Cerebellar cortex (tissue), 1 donor: ENCODE measurements around the gene LHX8.
"Not testable (repeated sequence)": the region's sequence is repeated elsewhere in the genome, so short reads cannot be mapped to it uniquely, and the experiment has no call there.

Experiments
- DNase-seq: peaks from one replicate; pipeline ENCODE4 v3.0.0-alpha.2; 2015; ENCODE audit warnings: low spot score

The LHX8 gene

GRCh38 chr1:75133750-75134646 lies at the start of gene LHX8:
Gene LHX8, plus strand, starts transcription at chr1:75134388. Its CDS starts 2,227 bp downstream, at chr1:75136615.
- DNase-seq = no peak

DNA sequence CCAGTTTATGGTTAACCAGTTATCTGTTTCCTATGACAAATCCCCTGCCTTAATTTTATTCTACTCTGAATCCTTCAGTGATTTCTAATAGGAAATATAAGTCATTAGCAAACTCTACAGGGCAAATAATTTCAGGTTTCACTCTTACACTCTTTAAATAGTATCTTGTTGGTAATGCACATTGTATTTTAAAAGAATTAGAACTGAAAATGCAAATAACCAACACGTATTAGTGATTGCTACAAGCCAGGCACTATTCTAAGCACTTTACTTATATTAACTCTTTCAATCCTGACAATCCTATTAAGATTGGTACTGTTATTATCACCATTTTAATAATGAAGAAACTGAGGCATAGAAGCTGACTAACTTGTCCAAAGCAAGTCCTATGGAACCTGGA lies 48.3 kb upstream of the LHX8 start:
- DNase-seq = no peak

DNA sequence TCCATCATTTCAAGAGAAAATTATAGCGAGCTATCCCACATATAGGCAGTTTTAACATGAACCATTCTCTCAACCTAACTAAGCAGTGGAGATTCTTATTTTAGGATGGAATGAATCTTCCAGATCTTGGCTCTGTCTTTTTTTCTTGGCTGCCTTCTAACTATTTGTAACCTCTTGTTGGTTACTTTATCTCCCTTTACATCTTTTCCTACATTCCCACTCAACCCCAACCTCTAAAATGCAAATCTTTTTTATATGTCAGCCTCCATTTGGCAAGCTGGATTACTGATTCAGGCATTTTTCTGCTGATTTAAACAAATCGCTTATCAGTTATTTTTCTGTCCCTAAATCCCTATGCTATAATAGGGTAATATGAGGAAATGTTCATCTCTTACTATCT lies 46.9 kb upstream of the LHX8 start:
- no peak for DNase-seq

GRCh38 chr1:75092141-75092540 lies 42.0 kb upstream of the LHX8 start:
- no peak for DNase-seq

DNA sequence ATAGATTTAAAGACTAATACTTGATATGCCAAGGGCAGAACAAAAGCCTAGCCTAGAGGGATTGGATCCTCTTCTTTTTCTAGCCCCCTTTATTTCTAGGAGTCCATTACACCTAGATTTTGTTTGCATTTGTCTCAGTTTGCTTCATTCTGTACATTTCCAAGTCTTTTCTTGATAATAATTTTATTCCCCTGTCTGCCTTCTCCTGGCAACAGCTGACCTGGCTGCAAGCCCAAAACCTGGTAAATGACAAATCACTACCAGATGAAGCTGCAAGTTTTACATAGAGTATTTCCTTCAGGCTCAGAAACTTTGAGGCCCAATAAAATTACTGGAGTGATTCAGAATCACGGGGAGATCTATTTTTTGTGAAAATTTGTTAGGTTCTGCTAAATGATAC lies 36.5 kb upstream of the LHX8 start:
- no peak for DNase-seq

- no peak for DNase-seq
These were observed 34.6 kb upstream of the LHX8 start for GRCh38 chr1:75099581-75099980.

GRCh38 chr1:75100481-75101092 lies 33.6 kb upstream of the LHX8 start:
- DNase-seq = no peak

DNA sequence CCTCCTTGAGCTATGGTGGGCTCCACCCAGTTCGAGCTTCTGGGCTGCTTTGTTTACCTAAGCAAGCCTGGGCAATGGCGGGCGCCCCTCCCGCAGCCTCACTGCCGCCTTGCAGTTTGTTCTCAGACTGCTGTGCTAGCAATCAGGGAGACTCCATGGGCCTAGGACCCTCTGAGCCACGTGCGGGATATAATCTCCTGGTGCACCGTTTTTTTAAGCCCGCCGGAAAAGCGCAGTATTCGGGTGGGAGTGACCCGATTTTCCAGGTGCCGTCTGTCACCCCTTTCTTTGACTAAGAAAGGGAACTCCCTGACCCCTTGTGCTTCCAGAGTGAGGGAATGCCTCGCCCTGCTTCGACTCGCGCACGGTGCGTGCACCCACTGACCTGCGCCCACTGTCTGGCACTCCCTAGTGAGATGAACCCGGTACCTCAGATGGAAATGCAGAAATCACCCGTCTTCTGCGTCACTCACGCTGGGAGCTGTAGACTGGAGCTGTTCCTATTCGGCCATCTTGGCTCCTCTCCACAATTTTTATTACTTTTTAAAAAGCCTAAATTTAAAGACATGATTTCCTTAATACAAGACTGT lies 21.7 kb upstream of the LHX8 start:
- not testable (repeated sequence) for DNase-seq

- DNase-seq = no peak
These were observed 18.5 kb upstream of the LHX8 start for GRCh38 chr1:75115654-75116053.

- no peak for DNase-seq
These were observed 10.4 kb upstream of the LHX8 start for GRCh38 chr1:75123756-75124155.

DNA sequence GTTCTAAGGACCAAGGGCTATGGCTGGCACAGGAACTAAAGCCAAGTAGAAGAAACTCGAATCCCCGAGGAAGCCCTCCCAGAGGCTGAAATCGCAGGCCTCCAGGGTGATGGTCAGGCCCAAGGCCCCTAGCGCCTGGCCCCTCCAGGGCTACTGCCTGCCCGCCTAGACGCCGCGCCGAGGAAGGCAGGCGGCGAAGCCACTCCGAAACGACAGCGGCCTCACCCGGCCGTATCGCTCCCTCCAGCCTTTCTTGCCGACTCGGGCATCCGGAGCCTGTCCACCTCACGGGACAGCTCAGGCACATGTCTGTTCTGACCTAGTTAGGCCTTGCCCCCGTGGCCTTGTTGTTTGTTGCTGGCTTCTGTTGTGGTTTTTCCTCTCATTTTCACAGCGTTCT lies 9.7 kb upstream of the LHX8 start:
- no peak for DNase-seq

DNA sequence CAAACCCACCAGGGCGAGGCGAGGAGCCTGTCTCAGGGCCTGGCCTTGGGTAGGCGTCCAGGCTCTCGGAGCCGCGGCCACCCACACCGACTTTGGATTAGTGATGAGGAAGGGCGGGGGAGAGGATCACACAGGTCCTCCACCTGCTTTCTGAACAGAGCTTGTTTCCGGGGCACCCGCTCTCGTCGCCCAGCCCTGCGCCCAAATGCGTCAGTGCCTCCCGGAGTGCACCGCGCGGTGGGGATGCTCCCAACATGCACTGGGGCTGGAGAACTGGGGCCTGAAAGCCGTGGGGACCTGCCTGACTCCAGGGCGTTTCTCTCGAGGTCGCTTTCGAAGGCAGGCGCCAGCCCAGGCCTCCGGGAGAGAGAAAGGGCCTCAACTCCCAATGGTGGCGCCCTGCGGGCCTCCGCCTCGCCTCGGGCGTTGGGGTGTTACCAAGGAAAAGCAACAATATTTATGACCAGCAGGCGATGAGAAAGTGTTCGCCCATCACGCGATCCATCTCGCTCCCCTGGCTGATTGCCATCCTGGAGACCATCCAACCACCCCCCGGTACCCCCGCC lies 8.9 kb upstream of the LHX8 start:
- no peak for DNase-seq

DNA sequence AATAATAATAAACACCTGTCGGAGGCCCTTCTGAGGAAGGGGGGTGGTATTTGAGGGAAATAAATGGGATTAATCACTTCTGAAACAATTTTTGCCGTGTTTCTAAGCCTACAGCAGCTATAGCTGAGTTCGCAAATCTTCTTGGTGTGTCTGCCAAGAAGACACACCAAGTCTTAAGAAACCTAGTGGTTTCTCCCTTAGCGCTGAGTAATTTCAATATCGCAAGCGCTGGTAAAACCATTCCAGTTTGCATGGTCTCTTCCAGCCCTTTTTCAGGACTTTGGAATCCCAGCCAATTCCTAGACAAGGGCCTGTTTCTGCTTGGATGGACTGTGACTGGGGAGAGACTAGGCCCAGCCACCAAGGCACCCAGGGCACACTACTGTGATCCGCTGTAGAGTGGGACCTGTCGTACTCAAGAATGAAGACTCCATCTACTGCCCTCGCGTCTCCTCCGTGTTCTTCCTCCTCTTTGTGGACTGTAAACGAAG lies 7.5 kb upstream of the LHX8 start:
- DNase-seq = no peak

DNA sequence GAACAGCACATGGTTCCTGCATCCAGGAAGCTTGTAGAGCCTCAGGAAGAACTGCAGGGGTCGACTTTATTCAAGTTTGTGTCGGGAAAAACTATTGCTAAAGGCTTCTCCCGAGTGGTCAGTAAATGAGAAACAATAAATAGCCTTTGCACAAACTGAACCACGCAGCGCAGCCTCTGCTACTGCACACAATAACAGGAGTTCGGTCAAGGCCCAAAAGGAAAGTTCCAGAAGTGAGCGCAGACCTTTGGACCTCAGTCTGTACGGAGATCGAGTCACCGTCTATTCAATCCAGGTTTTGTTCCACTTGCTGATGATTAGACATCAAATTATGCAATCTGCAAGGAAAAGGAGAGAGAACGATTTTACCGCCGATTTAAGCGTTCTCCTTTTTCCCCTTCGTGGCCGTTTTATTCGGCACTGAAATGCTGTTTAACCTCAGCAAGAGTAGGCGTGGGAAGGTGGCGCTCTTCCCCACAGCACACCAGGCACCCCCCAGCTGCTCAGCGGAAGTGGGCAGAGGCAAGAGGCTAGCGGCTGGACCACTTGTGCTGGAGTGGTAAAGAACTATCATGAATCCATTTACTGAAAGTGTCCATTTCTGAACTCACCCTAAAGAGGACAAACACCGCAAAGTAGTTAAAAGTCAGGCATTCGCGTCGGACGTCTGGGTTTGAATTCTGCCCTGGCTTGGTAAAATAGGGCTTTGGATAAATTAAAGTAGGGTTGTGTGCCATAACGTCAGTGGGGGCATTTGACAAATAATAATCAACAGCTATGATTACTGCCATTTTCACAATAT lies 6.1 kb upstream of the LHX8 start:
- DNase-seq = no peak

DNA sequence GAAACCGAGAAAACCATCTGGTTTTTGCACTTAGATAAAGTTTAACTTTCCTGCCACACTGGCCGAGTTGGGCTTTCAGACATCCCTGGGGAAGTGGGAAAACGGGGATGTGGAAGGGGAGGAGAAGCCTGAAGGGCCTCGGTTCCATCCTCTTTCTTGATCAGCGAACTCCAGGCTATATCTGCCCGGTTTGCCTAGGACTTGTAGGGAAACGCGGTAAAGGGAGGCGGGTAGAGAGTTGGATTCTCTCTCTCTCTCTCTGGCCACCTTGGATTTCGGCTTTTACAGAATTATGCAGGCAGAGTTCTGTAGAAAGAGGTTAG lies 4.6 kb upstream of the LHX8 start:
- no peak for DNase-seq

DNA sequence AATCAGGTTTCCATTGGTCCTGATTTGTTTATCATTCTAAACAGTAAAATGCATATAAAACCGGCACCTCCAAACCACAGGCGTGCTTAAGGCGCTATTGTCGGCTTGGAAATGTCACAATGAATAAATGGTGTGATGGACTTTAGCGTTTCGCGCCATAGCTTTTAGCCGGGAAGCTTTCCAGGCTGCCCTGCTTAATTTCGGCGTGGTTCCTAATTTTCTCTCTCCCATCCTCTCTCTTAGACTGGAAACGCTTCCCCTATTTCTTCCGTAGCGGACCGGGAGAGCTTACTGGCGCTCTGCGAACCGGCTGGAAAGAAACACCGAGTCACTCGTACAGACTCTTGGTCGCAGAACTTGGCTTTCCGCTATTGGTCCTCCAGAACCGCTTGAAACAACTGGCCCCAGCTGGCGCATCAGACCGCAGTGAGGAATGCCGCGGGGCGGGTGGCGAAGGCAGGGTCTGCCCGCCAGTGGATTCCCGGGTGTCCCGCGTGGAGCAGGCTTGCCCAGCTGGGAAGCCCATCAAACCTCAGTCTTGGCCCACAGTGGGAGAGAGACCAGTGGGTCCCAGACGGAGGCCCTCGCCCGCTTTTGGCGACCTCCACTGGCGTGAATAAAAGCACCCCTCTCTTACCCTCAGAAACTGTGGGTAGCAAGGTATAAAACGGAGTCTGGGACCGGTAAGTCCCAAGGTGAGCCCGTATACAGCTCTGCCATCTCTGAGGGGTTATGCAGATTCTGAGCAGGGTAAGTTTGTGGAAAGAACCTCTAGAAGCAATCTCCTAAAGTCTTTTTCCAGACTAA lies 4.0 kb upstream of the LHX8 start:
- DNase-seq = no peak

DNA sequence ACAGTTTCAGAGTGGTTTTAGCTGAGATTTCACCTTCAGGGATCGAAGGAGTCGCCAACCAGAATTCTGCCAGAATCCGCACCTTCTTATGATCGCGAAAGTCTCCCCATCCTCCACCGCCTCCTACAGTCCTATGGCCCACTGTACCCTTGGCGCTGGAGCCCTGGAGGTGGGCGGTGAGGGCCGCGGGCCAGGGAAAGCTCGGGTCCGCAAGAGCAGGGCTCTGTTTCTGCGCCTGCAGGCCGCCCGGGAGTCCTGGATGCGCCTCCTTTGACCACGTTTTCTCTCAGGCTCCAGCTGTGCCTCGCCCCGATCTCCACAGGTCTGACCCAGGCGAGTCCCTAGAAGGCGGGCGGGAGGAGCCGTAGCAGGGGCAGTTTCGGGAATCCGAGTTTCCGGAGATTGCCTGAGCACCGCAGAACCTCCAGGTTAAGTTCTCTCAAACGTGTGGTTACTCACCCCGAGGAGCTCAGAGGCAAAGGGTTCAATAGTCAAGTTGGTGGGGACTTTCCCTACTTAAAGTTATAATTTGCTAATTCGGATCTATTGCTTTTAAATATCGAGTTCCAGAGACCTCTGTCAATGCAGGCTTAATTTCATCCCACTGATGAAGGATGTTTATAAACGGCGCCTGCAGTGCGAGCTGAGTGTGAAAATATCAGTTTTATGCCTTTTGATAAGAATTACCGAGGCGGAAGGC lies 3.2 kb upstream of the LHX8 start:
- DNase-seq = no peak

- no peak for DNase-seq
These were observed 2.5 kb upstream of the LHX8 start for GRCh38 chr1:75131565-75132241.

GRCh38 chr1:75132242-75132811 lies 1.9 kb upstream of the LHX8 start:
- DNase-seq = no peak
